Right cardiac atrium (tissue), 5 donors: Measurements from ENCODE around the gene MYBL2. TPM values are rescaled to one million over a fixed set of nuclear protein-coding genes. Genes with fewer than 3 reads are reported as not detected.
A peak's percentile ranks its signal among the peaks of the same experiment; 100 is the strongest.

Experiments used
- ATAC-seq, 2 donors: fragments of 200-7000 bp; cut with Tn5 transposase; one replicate each; pipeline versions ENCODE4 v1.8.0 to v1.9.1; 2020; ENCODE audit warnings: moderate library complexity in 2 of 2, mild to moderate bottlenecking in 1 of 2
- DNase-seq, 3 donors: peaks; one replicate each; pipeline ENCODE4 v3.0.0-alpha.2; 2020
- H3K27ac ChIP-seq: one replicate; pipeline ENCODE4 v1.5.1; 2013; ENCODE audit warnings: mild to moderate bottlenecking, low read length, control low read depth, moderate library complexity
- H3K27me3 ChIP-seq: one replicate; pipeline ENCODE4 v1.6.1; 2013; ENCODE audit not compliant: control insufficient read depth, insufficient read depth
- H3K4me1 ChIP-seq: one replicate; pipeline ENCODE4 v1.6.1; 2013; ENCODE audit warnings: low read length; ENCODE audit not compliant: control insufficient read depth, insufficient read depth
- H3K4me3 ChIP-seq: one replicate; pipeline ENCODE4 v1.5.1; 2013; ENCODE audit warnings: low read length, control low read depth
- H3K9me3 ChIP-seq: one replicate; pipeline ENCODE4 v1.6.1; 2013; ENCODE audit warnings: low read length; ENCODE audit not compliant: control insufficient read depth
- WGBS: extraction: QIAGEN DNeasy Blood & Tissue Kit; methylation state at CpG from one replicate; pipeline ENCODE4 v1.1.7; 2013; 5-methylcytosine and 5-hydroxymethylcytosine counted together
- intact Hi-C, 4 donors: fragments of 100-400 bp; cut with DNase I; formaldehyde crosslinking; loops; one replicate each; pipeline versions ENCODE4 v1.11.0 to v1.14.0; 2022 to 2023
- polyA plus RNA-seq: library from polyadenylated mRNA; stranded (reverse); fragments of 200-250 nt; gene quantifications from one replicate; pipeline ENCODE4 v1.2.3, GENCODE V29; 2013
- total RNA-seq, 4 donors: library from RNA; stranded (reverse); fragmentation: NEBNext Ultra II Directional; extraction: Animal tissue kit (Norgen Biotek cat#: 25700); gene quantifications; one replicate each; pipeline ENCODE4 v1.2.1, GENCODE V29; 2021
- donor health status: healthy with polysubstance abuse.
- donor health status: DM: no; HTN: yes; CAD: no.
- donor health status: DM: no; HTN: no; CAD: no.
- donor health status: DM: no; HTN: yes; CAD: no; lungs with severe emphysema.
- donor health status: DM: yes; HTN: yes; CAD: no.

The MYBL2 gene
- total and polyA plus RNA-seq, 5 donors, result 0.11 to 1.4 (median 0.50) TPM; not detected in 1

GRCh38 chr20:43682446-43682845 is 15.5 kb downstream of the MYBL2 start:
- intact Hi-C loops, result no loop called here
- no peaks in the 10 kb centered on the region for H3K4me1 ChIP-seq
- 97% methylated on average over 9 of the region's 9 CpGs for WGBS
- H3K27ac ChIP-seq, result no peak overlapping the region
- H3K27me3 ChIP-seq, result no peaks in the 10 kb centered on the region
- no peak overlapping the region for H3K4me3 ChIP-seq
- no peaks in the 10 kb centered on the region for H3K9me3 ChIP-seq
- ATAC-seq (no peak), DNase-seq (no peak)

GRCh38 chr20:43686820-43687219 is 19.9 kb downstream of the MYBL2 start:
- DNase-seq (no peak), ATAC-seq (no peak)
- 95% methylated on average over 13 of the region's 13 CpGs for WGBS
- Histone ChIP-seq H3K4me1 (no peaks in the 10 kb centered on the region), H3K27ac (no peak overlapping the region), H3K27me3 (no peaks in the 10 kb centered on the region), H3K9me3 (no peaks in the 10 kb centered on the region), H3K4me3 (no peak overlapping the region)
- intact Hi-C loops, result no loop called here

GRCh38 chr20:43689165-43689564 is 22.3 kb downstream of the MYBL2 start:
- DNase-seq (no peak), ATAC-seq (no peak)
- H3K4me3 ChIP-seq, result no peak overlapping the region
- H3K27me3 ChIP-seq, result no peaks in the 10 kb centered on the region
- WGBS, result 87% methylated on average over 4 of the region's 4 CpGs
- H3K27ac ChIP-seq, result no peak overlapping the region
- intact Hi-C loops, result no loop called here
- no peaks in the 10 kb centered on the region for H3K4me1 ChIP-seq
- no peaks in the 10 kb centered on the region for H3K9me3 ChIP-seq

GRCh38 chr20:43690943-43691598 is 24.2 kb downstream of the MYBL2 start:
- Histone ChIP-seq H3K4me3 (no peak overlapping the region), H3K27me3 (no peaks in the 10 kb centered on the region), H3K27ac (no peak overlapping the region), H3K4me1 (no peaks in the 10 kb centered on the region), H3K9me3 (no peaks in the 10 kb centered on the region)
- intact Hi-C loops, result no loop called here
- ATAC-seq (no peak), DNase-seq (no peak)
- 88% methylated on average over 9 of the region's 9 CpGs for WGBS

GRCh38 chr20:43691928-43692524 is 25.1 kb downstream of the MYBL2 start:
- intact Hi-C loops, result no loop called here
- Histone ChIP-seq H3K4me1 (no peaks in the 10 kb centered on the region), H3K9me3 (no peaks in the 10 kb centered on the region), H3K4me3 (no peak overlapping the region), H3K27me3 (no peaks in the 10 kb centered on the region), H3K27ac (no peak overlapping the region)
- peak; percentile 31 to 39 for ATAC-seq
- peak in 2 of 3 donors; percentile 27 to 63 for DNase-seq
- 91% methylated on average over 5 of the region's 5 CpGs for WGBS

GRCh38 chr20:43694763-43695162 is 27.8 kb downstream of the MYBL2 start:
- DNase-seq (no peak), ATAC-seq (no peak)
- Histone ChIP-seq H3K4me1 (no peaks in the 10 kb centered on the region), H3K4me3 (no peak overlapping the region), H3K9me3 (no peaks in the 10 kb centered on the region), H3K27ac (no peak overlapping the region), H3K27me3 (no peaks in the 10 kb centered on the region)
- intact Hi-C loops, result no loop called here
- WGBS, result 93% methylated on average over 3 of the region's 3 CpGs

GRCh38 chr20:43695571-43695970 is 28.7 kb downstream of the MYBL2 start:
- DNase-seq, result peak in 1 of 3 donors; percentile 5
- H3K4me3 ChIP-seq, result no peak overlapping the region
- no peak overlapping the region for H3K27ac ChIP-seq
- ATAC-seq, result no peak
- H3K27me3 ChIP-seq, result no peaks in the 10 kb centered on the region
- WGBS, result 95% methylated on average over 8 of the region's 8 CpGs
- H3K9me3 ChIP-seq, result no peaks in the 10 kb centered on the region
- intact Hi-C loops, result no loop called here
- H3K4me1 ChIP-seq, result no peaks in the 10 kb centered on the region

- Histone ChIP-seq H3K4me1 (no peaks in the 10 kb centered on the region), H3K27ac (no peak overlapping the region), H3K9me3 (no peaks in the 10 kb centered on the region), H3K4me3 (no peak overlapping the region), H3K27me3 (no peaks in the 10 kb centered on the region)
- intact Hi-C loops, result no loop called here
- DNase-seq (no peak), ATAC-seq (no peak)
- 93% methylated on average over 8 of the region's 8 CpGs for WGBS
Observed at GRCh38 chr20:43699941-43700565, 33.1 kb downstream of the MYBL2 start.

GRCh38 chr20:43700627-43701026 is 33.7 kb downstream of the MYBL2 start:
- no peak overlapping the region for H3K27ac ChIP-seq
- H3K4me3 ChIP-seq, result no peak overlapping the region
- H3K9me3 ChIP-seq, result no peaks in the 10 kb centered on the region
- DNase-seq (no peak), ATAC-seq (no peak)
- H3K4me1 ChIP-seq, result no peaks in the 10 kb centered on the region
- intact Hi-C loops, result no loop called here
- no peaks in the 10 kb centered on the region for H3K27me3 ChIP-seq
- WGBS, result 97% methylated on average over 8 of the region's 8 CpGs

GRCh38 chr20:43702502-43702901 is 35.6 kb downstream of the MYBL2 start:
- 96% methylated on average over 14 of the region's 14 CpGs for WGBS
- peak in 1 of 2 donors; percentile 29 for ATAC-seq

GRCh38 chr20:43710370-43711044 is 43.6 kb downstream of the MYBL2 start:
- Histone ChIP-seq H3K27me3 (no peaks in the 10 kb centered on the region), H3K4me1 (no peaks in the 10 kb centered on the region), H3K27ac (no peak overlapping the region), H3K9me3 (no peaks in the 10 kb centered on the region), H3K4me3 (no peak overlapping the region)
- 89% methylated on average over 9 of the region's 9 CpGs for WGBS
- intact Hi-C loops, result no loop called here
- ATAC-seq (no peak), DNase-seq (no peak)

More at GRCh38 chr20:43702502-43702901, 35.6 kb downstream of the MYBL2 start:
- intact Hi-C loops, result no loop called here
- no peaks in the 10 kb centered on the region for H3K27me3 ChIP-seq
- H3K4me3 ChIP-seq, result no peak overlapping the region
- no peak overlapping the region for H3K27ac ChIP-seq
- DNase-seq, result no peak
- no peaks in the 10 kb centered on the region for H3K4me1 ChIP-seq
- no peaks in the 10 kb centered on the region for H3K9me3 ChIP-seq
